ENCODE results near the gene TFB2M. TPM values are rescaled to one million over a fixed set of nuclear protein-coding genes. Genes with fewer than 3 reads are reported as not detected.

The TFB2M gene
- total RNA-seq, 1 experiment from 2014 or later: 38.3 TPM

- H3K27me3 ChIP-seq (ENCODE audit: control insufficient read depth, insufficient read depth, low read length): no peaks in the 10 kb centered on the region; the same call in 1 of the 2 replicates
- no peaks in the 10 kb centered on the region for H3K36me3 ChIP-seq (replicated peaks; ENCODE audit: control insufficient read depth, insufficient read depth, low read length)
- H3K4me3 ChIP-seq (ENCODE audit: insufficient read depth, low read depth, low read length): no peak overlapping the region
- no peak for DNase-seq
Observed at GRCh38 chr1:246526380-246526779, 39.7 kb downstream of the TFB2M start.

GRCh38 chr1:246519514-246519913 lies 46.5 kb downstream of the TFB2M start:
- no peaks in the 10 kb centered on the region for H3K27me3 ChIP-seq (ENCODE audit: control insufficient read depth, insufficient read depth, low read length)
- no peak for DNase-seq
- no peak overlapping the region for H3K4me3 ChIP-seq (ENCODE audit: insufficient read depth, low read depth, low read length)
- H3K36me3 ChIP-seq (replicated peaks; ENCODE audit: control insufficient read depth, insufficient read depth, low read length): no peaks in the 10 kb centered on the region

GRCh38 chr1:246518456-246519205 lies 47.4 kb downstream of the TFB2M start:
- Histone ChIP-seq H3K27me3 (ENCODE audit: control insufficient read depth, insufficient read depth, low read length) (no peaks in the 10 kb centered on the region), H3K36me3 (replicated peaks; ENCODE audit: control insufficient read depth, insufficient read depth, low read length) (no peaks in the 10 kb centered on the region), H3K4me3 (ENCODE audit: insufficient read depth, low read depth, low read length) (no peak overlapping the region)
- DNase-seq: no peak

GRCh38 chr1:246517391-246517790 lies 48.7 kb downstream of the TFB2M start:
- H3K27me3 ChIP-seq (ENCODE audit: control insufficient read depth, insufficient read depth, low read length): no peaks in the 10 kb centered on the region
- no peak for DNase-seq
- H3K4me3 ChIP-seq (ENCODE audit: insufficient read depth, low read depth, low read length): no peak overlapping the region
- H3K36me3 ChIP-seq (replicated peaks; ENCODE audit: control insufficient read depth, insufficient read depth, low read length): no peaks in the 10 kb centered on the region

GRCh38 chr1:246516126-246516525 lies 49.9 kb downstream of the TFB2M start:
- DNase-seq: no peak
- H3K4me3 ChIP-seq (ENCODE audit: insufficient read depth, low read depth, low read length): no peak overlapping the region
- no peaks in the 10 kb centered on the region for H3K36me3 ChIP-seq (replicated peaks; ENCODE audit: control insufficient read depth, insufficient read depth, low read length)

GRCh38 chr1:246515390-246516005 lies 50.6 kb downstream of the TFB2M start:
- Histone ChIP-seq H3K36me3 (replicated peaks; ENCODE audit: control insufficient read depth, insufficient read depth, low read length) (no peaks in the 10 kb centered on the region), H3K27me3 (ENCODE audit: control insufficient read depth, insufficient read depth, low read length) (no peaks in the 10 kb centered on the region), H3K4me3 (ENCODE audit: insufficient read depth, low read depth, low read length) (no peak overlapping the region)
- no peak for DNase-seq

More at GRCh38 chr1:246516126-246516525, 49.9 kb downstream of the TFB2M start:
- no peaks in the 10 kb centered on the region for H3K27me3 ChIP-seq (ENCODE audit: control insufficient read depth, insufficient read depth, low read length)

GRCh38 chr1:246513619-246514343 lies 52.3 kb downstream of the TFB2M start:
- Histone ChIP-seq H3K27me3 (ENCODE audit: control insufficient read depth, insufficient read depth, low read length) (no peaks in the 10 kb centered on the region), H3K4me3 (ENCODE audit: insufficient read depth, low read depth, low read length) (no peak overlapping the region), H3K36me3 (replicated peaks; ENCODE audit: control insufficient read depth, insufficient read depth, low read length) (no peaks in the 10 kb centered on the region)
- DNase-seq: no peak

GRCh38 chr1:246513041-246513440 lies 53.0 kb downstream of the TFB2M start:
- no peaks in the 10 kb centered on the region for H3K27me3 ChIP-seq (ENCODE audit: control insufficient read depth, insufficient read depth, low read length)
- no peaks in the 10 kb centered on the region for H3K36me3 ChIP-seq (replicated peaks; ENCODE audit: control insufficient read depth, insufficient read depth, low read length)
- no peak for DNase-seq
- H3K4me3 ChIP-seq (ENCODE audit: insufficient read depth, low read depth, low read length): no peak overlapping the region

GRCh38 chr1:246512635-246513034 lies 53.4 kb downstream of the TFB2M start:
- Histone ChIP-seq H3K36me3 (replicated peaks; ENCODE audit: control insufficient read depth, insufficient read depth, low read length) (no peaks in the 10 kb centered on the region), H3K4me3 (ENCODE audit: insufficient read depth, low read depth, low read length) (no peak overlapping the region)

GRCh38 chr1:246512230-246512629 lies 53.8 kb downstream of the TFB2M start:
- no peak for DNase-seq
- Histone ChIP-seq H3K4me3 (ENCODE audit: insufficient read depth, low read depth, low read length) (no peak overlapping the region), H3K36me3 (replicated peaks; ENCODE audit: control insufficient read depth, insufficient read depth, low read length) (no peaks in the 10 kb centered on the region), H3K27me3 (ENCODE audit: control insufficient read depth, insufficient read depth, low read length) (no peaks in the 10 kb centered on the region)

More at GRCh38 chr1:246512635-246513034, 53.4 kb downstream of the TFB2M start:
- H3K27me3 ChIP-seq (ENCODE audit: control insufficient read depth, insufficient read depth, low read length): no peaks in the 10 kb centered on the region
- DNase-seq: no peak

GRCh38 chr1:246511203-246511602 lies 54.9 kb downstream of the TFB2M start:
- H3K36me3 ChIP-seq (replicated peaks; ENCODE audit: control insufficient read depth, insufficient read depth, low read length): no peaks in the 10 kb centered on the region
- no peak overlapping the region for H3K4me3 ChIP-seq (ENCODE audit: insufficient read depth, low read depth, low read length)
- H3K27me3 ChIP-seq (ENCODE audit: control insufficient read depth, insufficient read depth, low read length): peaks cover 2% of the 10 kb centered on the region; the same call in 1 of the 2 replicates
- DNase-seq: no peak

- DNase-seq: no peak
- Histone ChIP-seq H3K36me3 (replicated peaks; ENCODE audit: control insufficient read depth, insufficient read depth, low read length) (no peaks in the 10 kb centered on the region), H3K27me3 (ENCODE audit: control insufficient read depth, insufficient read depth, low read length) (peaks cover 2% of the 10 kb centered on the region; the same call in 1 of the 2 replicates), H3K4me3 (ENCODE audit: insufficient read depth, low read depth, low read length) (no peak overlapping the region)
Observed at GRCh38 chr1:246510147-246511030, 55.7 kb downstream of the TFB2M start.

GRCh38 chr1:246508897-246509688 lies 57.0 kb downstream of the TFB2M start:
- DNase-seq: peak; percentile 46

More at GRCh38 chr1:246508897-246509688, 57.0 kb downstream of the TFB2M start:
- Histone ChIP-seq H3K4me3 (ENCODE audit: insufficient read depth, low read depth, low read length) (no peak overlapping the region), H3K36me3 (replicated peaks; ENCODE audit: control insufficient read depth, insufficient read depth, low read length) (no peaks in the 10 kb centered on the region), H3K27me3 (ENCODE audit: control insufficient read depth, insufficient read depth, low read length) (peaks cover 2% of the 10 kb centered on the region; the same call in 1 of the 2 replicates)
